Effector CD4-positive, alpha-beta T cell (primary cell): ENCODE results near the gene UNC119.
"Not testable (repeated sequence)": the region's sequence is repeated elsewhere in the genome, so short reads cannot be mapped to it uniquely, and the experiment has no call there.

Source experiments
- DNase-seq: peaks from one replicate; pipeline ENCODE4 v3.0.0-alpha.2; 2020
- total RNA-seq: gene quantifications from one replicate; lab custom pipeline; 2026; lab: John Stamatoyannopoulos, UW

Gene UNC119
- 70.0 reads per million, percentile 75 among the genes with 10 or more reads in this experiment for total RNA-seq

DNA sequence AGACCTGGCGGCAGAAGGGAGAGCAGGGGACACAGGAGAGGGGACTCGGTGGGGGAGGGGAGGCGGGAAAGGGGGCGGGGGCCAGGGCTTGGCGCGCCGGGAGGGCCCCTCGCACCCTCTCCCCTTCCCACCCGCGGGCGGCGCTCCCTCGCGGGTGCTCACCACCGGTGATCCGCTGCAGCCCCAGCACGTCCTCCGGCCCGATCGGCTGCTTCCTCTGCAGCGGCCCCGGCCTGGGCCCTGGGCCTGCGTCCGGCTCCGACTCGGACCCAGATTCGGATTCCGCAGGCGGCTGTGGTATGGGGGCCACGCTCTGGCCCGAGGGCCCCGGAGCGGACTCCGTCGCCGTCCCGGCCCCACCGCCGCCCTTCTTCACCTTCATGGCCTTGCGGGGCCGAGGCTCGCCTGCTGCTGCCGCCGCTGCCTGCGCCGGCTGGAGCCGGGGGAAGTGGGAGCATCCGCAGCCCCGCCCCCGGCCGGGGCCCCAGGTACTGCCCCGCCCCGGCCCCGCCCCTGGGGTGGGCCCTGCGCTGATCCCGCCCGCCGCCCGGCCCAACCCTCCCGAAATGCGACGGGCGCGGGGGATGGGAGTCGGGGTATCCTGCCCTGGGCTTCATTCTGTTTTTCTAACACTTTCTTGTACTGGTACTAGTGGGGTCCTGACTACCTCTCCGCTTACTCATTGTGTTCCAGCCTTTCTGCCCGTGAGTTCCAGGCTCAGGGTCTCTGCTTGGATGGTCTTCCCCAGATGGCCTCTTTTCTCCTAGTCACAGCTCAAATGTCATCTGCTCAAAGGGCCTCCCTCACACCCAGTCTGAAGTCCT lies at the start of gene UNC119:
Gene UNC119 (minus strand): TSS at position 449 of the 824 bp plus-strand sequence. CDS start 67 bp downstream, at position 382.
- peak; percentile 70 for DNase-seq

DNA sequence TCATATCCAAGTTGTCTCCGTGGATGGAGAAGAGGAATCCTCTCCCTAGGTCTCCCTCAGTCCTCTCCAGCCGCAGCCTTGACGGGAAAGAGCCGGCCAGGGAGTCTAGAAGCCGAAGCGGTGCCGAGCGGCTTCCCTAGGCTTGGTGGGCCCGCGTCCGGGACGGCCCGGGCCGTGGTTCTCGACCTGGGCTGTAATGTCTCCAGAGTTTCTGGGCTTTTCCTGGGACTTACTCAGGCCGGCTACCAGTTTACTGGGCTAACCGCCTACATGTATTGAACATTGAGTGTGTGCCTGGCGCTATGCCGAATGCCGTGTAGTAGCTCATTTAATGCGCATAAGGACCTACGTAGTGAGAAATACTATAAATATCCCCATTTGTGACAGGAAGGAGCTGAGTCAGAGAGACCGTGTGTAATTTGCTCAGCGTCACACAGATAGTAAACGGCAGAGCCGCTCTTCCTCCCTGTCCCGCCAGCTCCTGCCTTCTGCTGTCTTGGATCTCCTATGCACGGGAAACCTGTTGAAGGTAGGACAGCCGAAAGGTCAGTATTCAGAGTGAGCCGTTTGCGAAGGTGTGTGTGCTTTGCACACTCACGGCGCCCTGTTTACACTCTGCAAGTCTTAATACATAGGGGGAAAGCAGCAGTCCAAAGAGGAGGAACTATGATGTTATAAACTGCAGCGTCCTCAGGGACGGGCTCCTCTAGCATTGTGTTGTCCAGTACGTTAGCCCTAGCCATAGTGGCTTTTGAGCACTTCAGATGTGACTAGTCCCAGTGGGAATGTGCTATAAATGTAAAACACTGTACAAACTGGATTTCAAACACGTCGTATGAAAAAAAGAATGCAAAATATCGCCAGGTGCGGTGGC lies 47.1 kb upstream of the UNC119 start:
- peak; percentile 52 for DNase-seq

DNA sequence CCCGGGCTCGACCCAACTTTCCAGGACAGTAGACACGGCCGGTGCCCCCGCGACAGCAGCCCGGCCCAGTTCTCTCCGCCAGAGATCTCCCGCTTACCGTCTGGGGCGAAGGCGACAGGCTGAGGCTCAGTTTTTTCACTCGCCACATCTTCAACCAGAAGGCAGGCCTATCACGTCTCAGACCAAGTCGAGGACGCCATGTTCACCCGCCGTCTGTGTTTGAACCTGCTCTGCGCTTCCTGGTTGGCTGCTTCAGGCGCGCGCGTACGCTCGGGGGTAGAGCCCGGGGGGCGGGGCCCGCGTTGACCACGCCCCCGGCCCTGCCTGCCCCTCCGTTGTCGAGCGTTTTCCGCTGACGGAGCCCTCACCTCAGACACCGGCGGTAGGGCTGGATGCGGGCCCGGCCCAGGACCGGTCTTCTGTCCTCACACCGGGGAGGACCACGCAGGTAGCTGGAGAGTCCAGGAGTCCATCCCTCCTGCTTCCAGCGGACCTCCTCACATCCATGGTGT lies 46.4 kb upstream of the UNC119 start, which contains the start of gene SPAG5:
Gene SPAG5 (minus strand): TSS at position 227 of the 512 bp plus-strand sequence. CDS start 79 bp downstream, at position 148.
- DNase-seq: peak; percentile 92

DNA sequence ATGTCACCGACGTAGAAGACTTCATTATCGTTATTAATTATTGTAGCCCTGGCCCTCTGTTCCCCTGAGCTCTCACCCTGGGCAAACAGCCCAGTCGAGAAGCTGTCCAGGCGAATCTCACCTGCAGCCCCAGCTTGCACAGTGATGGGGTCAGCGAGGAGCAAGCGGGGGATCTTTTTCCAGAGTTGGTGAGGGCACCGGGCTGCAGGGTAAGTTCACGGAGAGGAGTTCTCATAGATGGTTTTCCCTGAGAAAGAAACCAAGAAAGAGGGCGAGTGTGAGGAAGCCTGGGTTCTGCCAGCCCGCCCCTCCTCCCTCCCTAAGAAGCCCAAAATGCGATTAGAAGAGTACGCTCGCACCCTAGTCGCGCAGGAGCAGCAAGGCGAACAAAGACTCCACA lies 46.0 kb upstream of the UNC119 start:
- DNase-seq: no peak

DNA sequence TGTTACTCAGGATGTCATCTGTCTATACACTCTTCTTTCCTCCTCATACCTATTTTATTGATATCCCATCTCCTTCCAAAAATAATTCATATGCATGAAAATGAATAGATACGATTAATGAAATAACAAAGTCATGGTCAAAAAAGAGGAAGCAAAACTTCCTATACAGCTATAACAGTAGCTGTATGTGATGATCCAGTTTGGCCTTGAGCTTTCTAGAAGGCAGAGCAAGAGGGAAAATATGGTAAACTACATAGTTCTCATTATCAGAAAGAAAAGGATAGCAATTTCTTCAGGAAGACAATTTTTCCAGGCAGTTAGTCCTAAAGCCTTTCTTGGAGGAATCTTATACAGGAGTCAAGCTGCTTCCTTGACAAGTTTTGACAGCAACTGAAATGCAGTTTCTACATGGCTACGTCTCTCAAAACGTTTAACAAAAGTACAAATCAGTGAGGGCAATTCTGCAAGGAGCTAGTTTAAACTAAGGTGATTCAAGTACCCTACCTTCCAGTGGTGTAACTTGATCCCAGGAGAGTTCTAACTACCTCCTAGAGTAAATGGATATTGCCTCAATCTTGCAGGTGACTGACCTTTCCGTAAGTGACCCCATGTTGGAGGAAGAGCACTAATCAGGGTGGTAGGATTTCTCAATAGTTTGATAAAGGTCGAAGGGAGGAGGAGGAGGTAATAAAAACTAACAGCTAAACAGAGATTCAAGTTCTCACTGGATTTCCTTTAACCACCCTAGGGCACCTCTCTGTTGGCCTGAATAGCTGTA lies 45.4 kb upstream of the UNC119 start:
- DNase-seq: no peak

DNA sequence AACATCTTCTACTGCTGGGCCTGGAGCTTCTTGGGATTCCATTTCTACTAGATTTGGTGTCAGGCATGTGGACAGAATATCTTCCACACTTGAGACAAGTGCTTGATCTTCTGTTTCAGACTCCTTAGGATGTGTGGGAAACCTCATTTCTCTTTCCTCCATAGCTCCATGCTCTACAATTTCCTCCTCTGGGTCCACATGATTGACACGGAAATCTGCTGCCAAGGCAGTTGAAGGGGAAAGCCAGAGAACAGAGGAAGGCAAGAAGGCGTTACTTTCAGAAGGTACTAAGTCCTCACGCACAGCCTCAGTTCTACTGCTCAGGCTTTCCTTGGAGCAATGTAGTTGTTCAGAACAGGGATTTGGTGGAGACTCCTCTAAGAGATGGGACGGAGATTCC lies 39.8 kb upstream of the UNC119 start:
- no peak for DNase-seq

DNA sequence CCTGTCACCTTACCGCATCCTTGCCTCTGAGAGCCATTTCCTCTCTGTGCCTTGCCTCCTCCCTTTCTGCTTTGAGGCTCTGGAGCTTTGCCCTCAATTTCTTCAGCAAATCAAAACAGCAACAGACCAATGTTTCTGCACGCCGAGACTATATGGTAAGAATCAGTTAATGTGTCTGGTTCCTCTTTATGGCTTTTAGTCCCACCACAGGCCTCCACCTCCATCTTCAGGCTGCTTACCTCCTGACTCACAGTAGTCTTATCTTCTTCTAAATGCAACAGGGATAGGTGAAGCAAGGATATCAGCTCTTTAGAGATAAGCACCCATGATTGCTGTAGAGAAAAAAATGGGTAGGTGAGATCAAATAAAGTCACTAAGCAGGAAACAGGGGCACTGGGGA lies 33.4 kb upstream of the UNC119 start:
- no peak for DNase-seq

DNA sequence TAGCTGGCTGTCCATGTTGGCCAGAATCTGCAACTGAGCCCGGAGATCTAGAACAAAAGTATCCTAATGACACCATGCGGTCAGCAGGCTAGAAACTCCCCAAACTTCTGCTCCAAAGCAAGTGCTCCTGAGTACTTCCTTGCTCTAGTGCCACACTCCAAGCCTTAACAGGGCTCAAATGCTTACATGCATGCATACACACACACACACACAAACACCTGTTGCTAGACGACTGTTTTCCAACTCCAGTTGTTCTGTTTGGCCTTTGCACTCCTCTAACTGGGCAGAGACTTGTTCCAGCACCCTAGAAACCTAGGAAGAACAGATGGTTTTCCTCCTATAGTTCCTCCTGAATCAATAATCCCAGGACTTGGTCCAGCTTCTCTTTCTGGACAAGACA lies 32.0 kb upstream of the UNC119 start:
- no peak for DNase-seq

DNA sequence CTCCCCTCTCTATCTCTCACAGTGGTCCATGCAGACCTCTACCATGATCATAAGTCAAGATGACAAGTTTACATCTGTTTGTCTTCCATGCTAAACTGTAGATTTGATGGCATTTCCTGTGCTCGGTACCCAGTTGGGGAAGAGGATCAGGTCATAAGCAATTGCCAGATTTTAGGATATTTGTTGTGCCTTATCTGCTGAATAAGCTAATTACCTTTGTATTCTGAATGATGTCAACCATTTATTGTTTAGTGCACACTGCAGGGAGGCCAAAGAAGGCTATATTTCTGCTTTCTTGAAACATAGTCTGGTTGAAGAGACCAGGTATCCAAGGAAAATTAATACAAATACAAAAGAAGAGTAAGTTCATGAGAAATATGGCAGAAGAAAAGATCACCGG lies 30.1 kb upstream of the UNC119 start:
- DNase-seq: no peak

DNA sequence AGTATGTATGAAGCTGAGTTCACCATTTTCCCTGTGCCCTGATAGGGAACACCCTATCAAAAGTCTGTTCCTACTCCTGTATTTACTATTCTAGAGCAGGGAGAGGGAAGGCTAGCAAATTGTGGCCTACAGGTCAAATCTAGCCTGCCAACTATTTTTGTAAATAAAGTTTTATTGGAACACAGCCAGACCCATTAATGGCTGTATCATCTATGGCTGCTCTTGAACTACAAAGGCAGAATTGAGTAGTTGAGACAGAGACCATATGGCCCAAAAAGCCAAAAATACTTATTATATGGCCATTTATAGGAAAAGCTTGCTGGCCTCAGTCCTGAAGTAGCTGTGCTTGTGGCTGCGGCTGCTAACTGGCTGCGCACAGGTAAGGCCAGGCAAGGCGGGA lies 28.5 kb upstream of the UNC119 start:
- no peak for DNase-seq

DNA sequence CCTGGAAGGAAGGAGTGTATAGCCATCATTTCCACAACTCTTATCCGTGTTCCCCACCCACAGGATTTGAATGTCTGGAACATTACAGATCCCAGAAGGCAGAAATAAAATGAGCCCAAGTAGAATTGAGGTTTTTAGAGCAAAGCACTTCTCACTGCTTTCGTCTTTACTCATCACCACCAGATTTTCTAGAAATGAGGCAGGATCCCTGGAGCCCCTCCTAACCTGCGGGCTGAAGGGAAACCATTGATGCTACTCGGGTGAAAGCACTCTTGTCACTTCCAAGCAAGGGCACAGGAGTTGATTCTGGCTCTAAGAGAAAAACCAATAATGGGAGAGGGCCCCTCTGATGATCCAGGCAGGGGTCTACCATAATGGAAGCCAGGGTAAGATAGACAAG lies 27.1 kb upstream of the UNC119 start:
- no peak for DNase-seq

DNA sequence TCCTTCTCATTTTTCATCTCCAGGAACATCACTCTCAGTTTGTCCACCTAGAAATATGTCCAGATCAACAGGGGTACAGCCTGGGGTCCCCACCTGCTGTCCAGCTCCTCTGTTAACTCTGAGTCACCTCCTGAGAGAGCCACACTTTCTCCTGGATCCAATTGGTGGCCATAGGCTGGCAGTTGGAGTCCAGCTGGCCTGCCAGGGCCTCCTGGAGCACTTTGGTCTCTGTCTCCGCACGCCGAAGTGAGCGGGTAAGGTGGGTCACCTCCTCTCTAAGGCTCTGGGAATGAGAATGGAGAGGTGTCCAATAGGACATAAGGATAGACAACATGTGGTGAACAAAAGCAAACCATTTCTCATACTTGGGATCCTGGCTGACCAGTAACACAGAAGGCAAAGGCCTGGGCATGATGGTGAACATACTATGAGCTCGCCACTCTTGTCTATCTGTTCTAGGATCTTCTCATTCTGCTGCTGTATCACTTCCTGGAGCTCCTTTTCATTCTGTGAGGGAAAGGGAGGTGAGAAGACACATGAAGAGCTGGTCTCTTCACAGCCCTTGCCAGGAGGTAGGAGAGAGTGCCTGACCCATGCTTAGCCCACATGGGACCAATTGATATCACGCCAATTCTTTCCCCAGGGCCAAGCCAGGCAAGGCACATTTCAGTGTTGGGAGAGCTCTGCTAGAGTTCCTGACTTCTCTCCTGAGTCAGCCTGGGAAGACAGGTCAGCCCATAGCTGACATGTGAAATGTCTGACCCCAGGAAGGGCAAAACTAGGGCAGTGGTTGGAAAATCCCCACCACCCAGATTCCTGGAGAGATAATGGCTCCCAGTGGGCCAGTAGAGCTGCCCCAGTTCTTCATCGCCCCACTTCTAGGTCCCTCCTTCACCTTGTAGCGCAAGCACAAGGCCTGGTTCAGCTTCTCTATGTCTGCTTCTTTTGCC lies 26.1 kb upstream of the UNC119 start:
- no peak for DNase-seq

DNA sequence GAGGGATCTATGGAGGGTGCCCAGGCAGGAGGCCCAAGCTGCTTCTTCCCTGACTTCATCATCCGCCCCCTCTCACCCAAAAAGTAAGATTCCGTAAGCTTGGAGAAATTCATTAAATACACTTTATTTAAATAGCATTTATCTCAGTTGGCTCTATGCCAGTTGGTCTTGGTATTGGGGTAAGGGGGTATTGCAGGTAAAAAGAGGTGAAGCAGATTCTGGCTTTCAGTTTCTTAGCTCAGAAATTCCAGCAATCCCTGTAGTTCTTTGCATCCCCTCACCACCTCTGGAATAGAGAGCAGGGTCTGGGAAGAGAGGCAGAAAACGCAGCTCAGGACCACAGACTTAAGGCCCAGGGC lies 25.0 kb upstream of the UNC119 start:
- no peak for DNase-seq

DNA sequence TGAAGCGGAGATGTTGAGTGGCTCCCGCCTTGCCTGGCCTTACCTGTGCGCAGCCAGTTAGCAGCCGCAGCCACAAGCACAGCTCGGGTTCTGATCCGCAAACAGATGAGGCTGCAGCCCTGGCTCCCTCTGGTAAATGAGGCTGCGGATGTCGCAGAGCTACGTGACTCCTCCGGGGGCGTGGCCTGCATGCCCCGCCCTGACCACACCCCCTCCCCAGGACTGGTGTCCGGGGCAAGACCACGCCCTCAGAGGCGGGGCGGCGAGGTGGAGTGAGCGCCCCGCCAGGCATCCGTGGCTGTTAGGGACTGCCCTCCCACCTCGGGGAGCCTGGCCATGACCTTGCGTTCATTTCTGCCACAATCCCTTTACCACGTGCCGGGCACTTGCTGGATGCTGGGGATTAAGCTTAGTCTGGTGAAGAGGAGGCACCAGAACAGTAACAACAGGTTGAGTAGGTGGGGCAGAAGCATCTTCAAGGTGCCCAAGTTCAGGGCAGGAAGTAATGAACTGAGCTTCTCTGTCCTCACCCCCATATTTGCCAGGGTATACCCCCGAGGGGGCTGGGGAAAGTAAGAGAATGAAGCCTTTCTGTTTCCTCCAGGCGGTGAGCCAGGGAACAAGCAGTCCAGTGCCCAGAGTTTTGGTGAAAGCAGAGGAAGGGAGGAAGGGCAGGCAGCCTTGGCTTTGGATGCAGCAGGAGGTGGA lies 24.5 kb upstream of the UNC119 start, which contains the start of gene ALDOC:
Gene ALDOC (minus strand): TSS at position 138 of the 708 bp plus-strand sequence. CDS start 1,363 bp downstream, outside the sequence.
- peak; percentile 97 for DNase-seq

DNA sequence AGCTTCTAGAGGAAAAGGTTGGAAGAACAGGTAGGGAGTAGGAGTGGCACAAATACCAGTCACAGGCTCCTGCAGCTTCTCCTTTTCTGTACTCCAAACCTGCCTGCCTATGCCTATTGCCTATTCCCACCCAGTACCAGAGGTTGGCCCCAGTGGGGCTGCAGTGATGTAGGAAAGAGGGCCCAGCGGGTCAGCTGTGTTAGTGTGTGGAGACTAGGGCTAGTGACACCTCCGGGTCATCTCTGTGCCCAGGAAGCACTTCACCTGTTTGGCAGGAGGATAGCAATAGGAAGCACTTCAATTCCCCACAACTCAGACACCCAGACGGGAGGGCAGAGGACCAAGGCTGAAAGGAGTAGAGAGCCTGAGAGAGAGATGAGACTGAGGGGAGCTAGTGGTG lies 23.6 kb upstream of the UNC119 start:
- DNase-seq: not testable (repeated sequence)

DNA sequence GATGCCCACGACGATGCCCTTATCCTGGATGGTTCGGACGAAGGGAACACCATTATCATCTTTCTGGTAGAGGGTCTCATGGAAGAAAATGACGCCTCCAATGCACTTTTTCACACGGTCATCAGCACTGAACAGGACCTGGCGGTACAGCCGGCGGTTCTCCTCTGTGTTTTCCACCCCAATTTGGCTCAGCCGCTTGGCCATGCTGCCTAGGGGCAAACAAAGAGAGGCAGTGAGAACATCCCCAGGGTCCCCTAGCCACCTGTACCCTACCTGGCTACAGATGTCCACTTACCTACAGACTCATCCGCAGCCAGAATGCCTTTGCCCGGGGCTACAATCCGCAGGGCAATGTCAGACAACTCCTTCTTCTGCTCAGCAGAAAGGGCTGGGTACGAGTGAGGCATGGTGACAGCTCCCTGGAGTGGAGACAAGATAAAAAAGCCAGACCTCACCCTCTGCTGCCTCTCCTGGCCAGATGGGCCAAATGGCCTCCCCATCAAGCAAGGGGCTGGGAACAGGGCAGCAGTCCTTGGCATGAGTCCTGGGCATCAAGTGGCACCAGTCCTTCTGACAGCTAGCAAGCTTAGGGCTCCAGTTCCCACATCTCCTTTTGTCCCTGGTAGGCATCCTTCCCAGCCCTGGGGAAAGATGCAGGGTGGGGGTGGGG lies 22.8 kb upstream of the UNC119 start:
- DNase-seq: no peak

DNA sequence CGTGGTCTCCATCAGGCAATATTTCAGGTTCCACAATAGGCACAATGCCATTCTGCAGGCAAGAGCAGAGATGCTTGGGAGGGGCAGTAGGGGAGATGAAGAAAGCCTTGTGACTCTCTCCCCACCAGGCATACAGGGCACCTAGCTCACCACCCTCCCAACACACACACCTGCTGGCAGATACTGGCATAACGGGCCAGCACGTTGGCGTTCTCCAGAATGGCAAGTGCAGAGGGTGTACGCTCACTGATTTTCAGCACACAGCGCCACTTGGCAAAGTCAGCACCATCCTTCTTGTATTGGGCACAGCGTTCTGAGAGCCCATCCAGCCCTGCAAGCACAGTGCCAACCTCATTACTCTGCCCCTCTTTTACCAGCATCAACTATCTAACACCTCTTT lies 22.1 kb upstream of the UNC119 start:
- DNase-seq: no peak

DNA sequence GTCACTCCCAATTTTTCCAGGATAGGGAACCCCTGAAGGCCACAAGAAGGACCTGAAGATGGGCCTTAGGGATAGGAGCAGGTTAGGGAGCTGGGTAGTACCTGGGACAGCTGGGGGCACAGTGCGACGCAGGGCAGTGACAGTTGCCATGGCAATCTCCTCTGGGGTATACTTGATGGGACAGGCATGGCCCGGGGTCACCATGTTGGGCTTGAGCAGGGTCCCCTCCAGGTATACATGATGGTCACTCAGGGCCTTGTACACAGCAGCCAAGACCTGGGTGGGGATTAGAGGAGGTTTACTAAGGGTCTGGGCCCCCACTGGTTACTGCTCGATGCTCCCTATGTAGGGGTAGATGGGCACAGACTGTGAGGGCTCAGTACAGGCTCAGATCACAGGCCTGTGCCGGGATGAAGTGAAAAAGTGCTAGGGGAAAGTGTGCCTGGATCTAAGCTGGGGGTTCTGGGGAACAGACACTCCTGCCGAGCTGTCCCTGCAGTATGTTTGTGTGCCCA lies 21.6 kb upstream of the UNC119 start:
- no peak for DNase-seq

DNA sequence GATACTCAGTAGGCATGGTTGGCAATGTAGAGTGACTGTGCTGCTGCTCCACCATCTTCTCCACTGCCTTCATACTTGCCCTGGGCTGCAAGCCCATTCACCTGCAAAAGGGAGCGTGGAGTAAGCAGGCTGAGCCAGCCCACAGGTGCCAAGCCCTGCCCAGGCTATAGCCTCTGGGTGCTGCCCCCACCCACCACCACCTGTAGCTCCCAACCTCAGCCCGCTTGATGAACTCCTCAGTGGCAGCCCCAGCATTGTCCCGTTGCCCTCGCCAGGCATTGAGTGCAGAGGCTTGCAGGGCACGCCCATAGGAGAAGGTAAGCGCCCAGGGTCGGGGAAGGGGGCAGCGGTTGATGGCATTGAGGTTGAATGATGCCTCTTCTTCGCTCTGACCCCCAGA lies 21.1 kb upstream of the UNC119 start:
- no peak for DNase-seq

DNA sequence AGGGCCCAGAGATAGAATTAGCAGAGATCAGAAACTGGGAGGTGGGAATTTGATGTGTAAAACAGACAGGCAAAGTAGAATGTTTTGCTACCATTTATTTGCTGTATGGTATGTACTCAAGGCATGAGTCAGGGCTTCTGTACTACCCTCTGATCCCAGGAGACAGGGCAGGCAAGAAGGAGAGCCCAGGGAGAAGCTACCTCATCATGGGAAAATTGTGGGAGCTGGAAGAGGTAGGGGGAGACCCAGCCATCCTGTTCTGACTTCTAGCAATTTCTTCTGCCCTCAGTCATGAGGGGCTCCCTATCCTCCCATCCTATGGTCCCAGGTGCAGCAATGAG lies 20.6 kb upstream of the UNC119 start:
- DNase-seq: no peak
